HCT116 (cell line): ENCODE measurements around the gene CHAMP1.
"Not testable (repeated sequence)": the region's sequence is repeated elsewhere in the genome, so short reads cannot be mapped to it uniquely, and the experiment has no call there.

ENCODE experiments used
- CTCF ChIP-seq, 3 experiments: fragments of 200-600 bp in 1 of 3; sonication (generic) in 1 of 3; IDR thresholded peaks in 2 of 3; conservative IDR thresholded peaks in 1 of 3; 2 replicates each; pipeline ENCODE4 v1.5.1; 2012 to 2017; ENCODE audit warnings: low read depth in 2 of 3, low read length in 2 of 3, antibody characterized with exemption in 1 of 3, borderline replicate concordance in 1 of 3, control low read depth in 1 of 3, mild to moderate bottlenecking in 1 of 3, mixed read lengths in 1 of 3, mixed run types in 1 of 3, moderate library complexity in 1 of 3; ENCODE audit not compliant: insufficient read depth in 1 of 3
- EGR1 ChIP-seq: IDR thresholded peaks from 2 replicates; pipeline ENCODE4 v1.6.1; 2012; ENCODE audit warnings: low read depth
- EZH2 ChIP-seq: fragments of 200-600 bp; sonication (generic); IDR thresholded peaks from 2 replicates; pipeline ENCODE4 v1.6.1; 2017; ENCODE audit warnings: antibody characterized with exemption, mixed run types
- EZH2phosphoT487 ChIP-seq: fragments of 200-600 bp; IDR thresholded peaks from 2 replicates; pipeline ENCODE4 v1.6.1; 2018; ENCODE audit warnings: antibody characterized with exemption, borderline replicate concordance
- JUND ChIP-seq: IDR thresholded peaks from 2 replicates; pipeline ENCODE4 v1.6.1; 2012
- MAX ChIP-seq: IDR thresholded peaks from 2 replicates; pipeline ENCODE4 v1.6.1; 2012
- POLR2A ChIP-seq: IDR thresholded peaks from 2 replicates; pipeline ENCODE4 v1.7.0; 2011; ENCODE audit warnings: borderline replicate concordance; ENCODE audit not compliant: insufficient read depth, insufficient read length; ENCODE audit errors: extremely low read depth
- POLR2AphosphoS5 ChIP-seq: IDR thresholded peaks from 2 replicates; pipeline ENCODE4 v1.6.1; 2011; ENCODE audit warnings: mild to moderate bottlenecking, low read depth, low read length, moderate library complexity
- REST ChIP-seq: IDR thresholded peaks from 2 replicates; pipeline ENCODE4 v1.6.1; 2012; ENCODE audit warnings: low read depth
- SRF ChIP-seq: IDR thresholded peaks from 2 replicates; pipeline ENCODE4 v1.6.1; 2012; ENCODE audit warnings: low read depth
- ZFX ChIP-seq: fragments of 450-650 bp; IDR thresholded peaks from 2 replicates; pipeline ENCODE4 v1.6.1; 2017

- not testable (repeated sequence) for TF ChIP-seq EZH2, REST, EGR1, MAX, JUND, POLR2AphosphoS5, EZH2phosphoT487, POLR2A, ZFX, SRF
- peak; percentile 58 to 79 (median 59) for TF ChIP-seq CTCF (IDR thresholded peaks at IDR 0.05 in 2 of 3, conservative IDR thresholded peaks at IDR 0.05 in 1 of 3; ENCODE audit: borderline replicate concordance in 1 of 3, insufficient read depth in 1 of 3, low read depth in 2 of 3, low read length in 2 of 3)
Observed at GRCh38 chr13:114352763-114353162, 38.5 kb downstream of the CHAMP1 start.
